ENCODE data around the gene PALLD. TPM values are rescaled to one million over a fixed set of nuclear protein-coding genes. Genes with fewer than 3 reads are reported as not detected.

PALLD gene
- total RNA-seq, 2 experiments from 2014 or later, result 0.49 to 0.78 TPM

DNA sequence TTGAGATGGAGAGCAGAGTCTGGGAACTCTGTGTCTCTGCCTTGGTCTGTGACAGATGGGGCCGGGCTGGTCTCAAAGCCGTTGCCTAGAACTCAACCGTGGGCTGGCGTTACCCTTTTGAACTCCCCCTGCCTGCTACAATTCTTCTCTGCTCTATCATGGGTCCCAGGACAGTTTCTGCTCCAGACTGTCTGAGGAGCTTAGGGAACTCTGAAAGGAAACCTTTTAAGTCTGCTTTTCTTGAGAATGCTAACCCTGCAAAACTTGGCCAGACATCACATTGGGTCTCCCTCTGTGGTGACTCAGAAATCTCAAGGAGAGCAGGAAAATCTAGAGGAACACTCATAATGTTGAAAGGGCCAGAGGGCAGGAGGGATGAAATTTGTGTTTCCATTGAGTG lies 272.6 kb downstream of the PALLD start:
- TF ChIP-seq, protein P1, sequence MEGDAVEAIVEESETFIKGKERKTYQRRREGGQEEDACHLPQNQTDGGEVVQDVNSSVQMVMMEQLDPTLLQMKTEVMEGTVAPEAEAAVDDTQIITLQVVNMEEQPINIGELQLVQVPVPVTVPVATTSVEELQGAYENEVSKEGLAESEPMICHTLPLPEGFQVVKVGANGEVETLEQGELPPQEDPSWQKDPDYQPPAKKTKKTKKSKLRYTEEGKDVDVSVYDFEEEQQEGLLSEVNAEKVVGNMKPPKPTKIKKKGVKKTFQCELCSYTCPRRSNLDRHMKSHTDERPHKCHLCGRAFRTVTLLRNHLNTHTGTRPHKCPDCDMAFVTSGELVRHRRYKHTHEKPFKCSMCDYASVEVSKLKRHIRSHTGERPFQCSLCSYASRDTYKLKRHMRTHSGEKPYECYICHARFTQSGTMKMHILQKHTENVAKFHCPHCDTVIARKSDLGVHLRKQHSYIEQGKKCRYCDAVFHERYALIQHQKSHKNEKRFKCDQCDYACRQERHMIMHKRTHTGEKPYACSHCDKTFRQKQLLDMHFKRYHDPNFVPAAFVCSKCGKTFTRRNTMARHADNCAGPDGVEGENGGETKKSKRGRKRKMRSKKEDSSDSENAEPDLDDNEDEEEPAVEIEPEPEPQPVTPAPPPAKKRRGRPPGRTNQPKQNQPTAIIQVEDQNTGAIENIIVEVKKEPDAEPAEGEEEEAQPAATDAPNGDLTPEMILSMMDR (IDR thresholded peaks at IDR 0.05), result no peak
- Histone ChIP-seq H3K4me1 (ENCODE audit: insufficient read depth, low read length) (no peaks in the 10 kb centered on the region), H3K9me3 (ENCODE audit: control insufficient read depth in 1 of 2, insufficient read depth in 1 of 2, low read length in 2 of 2) (no peaks in the 10 kb centered on the region), H3K4me3 (ENCODE audit: low read length) (no peak overlapping the region), H3K27me3 (ENCODE audit: control insufficient read depth in 1 of 2, insufficient read depth in 2 of 2, low read length in 2 of 2) (peaks cover 0 to 2% of the 10 kb centered on the region in 2 experiments), H3K27ac (ENCODE audit: low read depth in 1 of 2, low read length in 2 of 2) (no peak overlapping the region), H3K36me3 (ENCODE audit: insufficient read depth, low read length) (no peaks in the 10 kb centered on the region)
- Mint-ChIP-seq H3K27ac (no peak overlapping the region), H3K36me3 (ENCODE audit: low read depth) (no peaks in the 10 kb centered on the region), H3K4me3 (no peak overlapping the region), H3K9me3 (no peaks in the 10 kb centered on the region), H3K4me1 (ENCODE audit: low read depth) (no peaks in the 10 kb centered on the region), H3K27me3 (peaks cover under 1% of the 10 kb centered on the region)
- ChIA-PET CTCF (no interaction called here), POLR2A (no interaction called here)
- no peak for ATAC-seq (ENCODE audit: poor library complexity)
- no peak for DNase-seq
- intact Hi-C loops (cut with DNase I, micrococcal nuclease), result no loop called here

DNA sequence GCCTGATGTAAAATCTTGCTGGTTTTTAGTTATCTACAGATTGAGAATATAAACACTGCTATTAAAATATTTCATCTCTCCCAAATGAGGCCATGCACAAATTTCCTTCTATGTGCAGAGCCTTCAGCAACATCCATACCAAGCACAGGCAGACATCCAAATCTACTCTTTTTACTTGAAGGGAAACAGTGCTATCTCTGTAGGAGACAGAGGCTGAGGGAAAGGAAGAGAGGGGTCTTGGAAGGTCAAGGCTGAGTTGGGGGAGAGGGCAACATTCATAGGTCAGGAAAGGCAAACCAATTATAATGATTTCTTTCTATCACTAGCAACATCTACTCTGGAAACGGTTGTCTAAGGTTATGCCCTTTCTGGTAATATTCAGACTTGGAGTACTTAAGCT lies 273.0 kb downstream of the PALLD start:
- H3K27ac ChIP-seq (ENCODE audit: low read depth in 1 of 2, low read length in 2 of 2), result no peak overlapping the region
- H3K27me3 Mint-ChIP-seq, result peaks cover 4% of the 10 kb centered on the region
- H3K9me3 ChIP-seq (ENCODE audit: control insufficient read depth in 1 of 2, insufficient read depth in 1 of 2, low read length in 2 of 2), result no peaks in the 10 kb centered on the region
- ATAC-seq (ENCODE audit: poor library complexity), result no peak
- H3K4me1 Mint-ChIP-seq (ENCODE audit: low read depth), result no peaks in the 10 kb centered on the region
- no peaks in the 10 kb centered on the region for H3K36me3 Mint-ChIP-seq (ENCODE audit: low read depth)
- CTCF ChIA-PET, result no interaction called here
- H3K4me3 Mint-ChIP-seq, result no peak overlapping the region
- no peak overlapping the region for H3K4me3 ChIP-seq (ENCODE audit: low read length)
- POLR2A ChIA-PET, result no interaction called here
- intact Hi-C loops (cut with DNase I, micrococcal nuclease), result no loop called here
- H3K27me3 ChIP-seq (ENCODE audit: control insufficient read depth in 1 of 2, insufficient read depth in 2 of 2, low read length in 2 of 2), result peaks cover 0 to 2% of the 10 kb centered on the region in 2 experiments
- no peak for DNase-seq
- H3K36me3 ChIP-seq (ENCODE audit: insufficient read depth, low read length), result no peaks in the 10 kb centered on the region
- TF ChIP-seq, protein P1 (IDR thresholded peaks at IDR 0.05), result no peak
- no peak overlapping the region for H3K27ac Mint-ChIP-seq
- H3K9me3 Mint-ChIP-seq, result no peaks in the 10 kb centered on the region
- no peaks in the 10 kb centered on the region for H3K4me1 ChIP-seq (ENCODE audit: insufficient read depth, low read length)

DNA sequence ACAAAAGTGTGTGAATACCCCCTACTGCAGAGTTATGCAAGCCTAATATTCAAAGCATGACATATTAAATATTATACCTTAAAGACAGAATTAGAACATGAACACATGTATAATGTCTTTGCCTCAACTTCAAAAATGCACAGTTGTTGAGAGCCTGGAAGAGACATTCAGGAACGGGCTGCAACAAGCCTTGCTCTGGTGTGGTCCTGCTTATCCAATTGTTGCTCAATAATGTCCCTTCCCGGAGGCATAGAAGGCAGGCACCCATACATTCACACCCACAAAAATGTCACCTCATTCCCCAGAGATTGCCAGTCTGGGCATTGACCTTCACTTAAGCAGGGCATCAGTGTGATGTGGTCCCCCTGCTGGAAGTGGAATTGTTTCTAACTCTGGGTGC lies 274.4 kb downstream of the PALLD start:
- Mint-ChIP-seq H3K27ac (no peak overlapping the region), H3K27me3 (peaks cover 5% of the 10 kb centered on the region), H3K36me3 (ENCODE audit: low read depth) (no peaks in the 10 kb centered on the region), H3K9me3 (peaks cover 4% of the 10 kb centered on the region), H3K4me3 (no peak overlapping the region), H3K4me1 (ENCODE audit: low read depth) (no peaks in the 10 kb centered on the region)
- Histone ChIP-seq H3K27ac (ENCODE audit: low read depth in 1 of 2, low read length in 2 of 2) (no peak overlapping the region), H3K4me1 (ENCODE audit: insufficient read depth, low read length) (no peaks in the 10 kb centered on the region), H3K27me3 (ENCODE audit: control insufficient read depth in 1 of 2, insufficient read depth in 2 of 2, low read length in 2 of 2) (peaks cover 0 to 2% of the 10 kb centered on the region in 2 experiments), H3K36me3 (ENCODE audit: insufficient read depth, low read length) (no peaks in the 10 kb centered on the region), H3K9me3 (ENCODE audit: control insufficient read depth in 1 of 2, insufficient read depth in 1 of 2, low read length in 2 of 2) (peaks cover 0 to 3% of the 10 kb centered on the region in 2 experiments), H3K4me3 (ENCODE audit: low read length) (no peak overlapping the region)
- POLR2A ChIA-PET, result no interaction called here
- CTCF ChIA-PET, result no interaction called here
- DNase-seq, result no peak
- TF ChIP-seq, protein P1 (IDR thresholded peaks at IDR 0.05), result no peak
- no peak for ATAC-seq (ENCODE audit: poor library complexity)
- intact Hi-C loops (cut with DNase I, micrococcal nuclease), result no loop called here
